Measurements from ENCODE around the gene CGB5.

- TF ChIP-seq CTCF (IDR thresholded peaks at IDR 0.05) (peak; percentile 28 to 55 (median 48)), POLR2A (IDR thresholded peaks at IDR 0.05) (no peak)
These were observed 43.9 kb upstream of the CGB5 start for GRCh38 chr19:48999481-49000325.
